Measurements from ENCODE around the gene RBM26.

GRCh38 chr13:79309690-79310089, 96.4 kb downstream of the RBM26 start:
- TF ChIP-seq CTCF (conservative IDR thresholded peaks at IDR 0.05; ENCODE audit: low read depth, low read length) (no peak), RCOR1 (IDR thresholded peaks at IDR 0.05; ENCODE audit: insufficient replicate concordance, low read length) (no peak), POLR2A (IDR thresholded peaks at IDR 0.05; ENCODE audit: low read depth, low read length) (no peak), NFE2L2 (IDR thresholded peaks at IDR 0.05; ENCODE audit: low read depth, low read length) (no peak), USF2 (IDR thresholded peaks at IDR 0.05; ENCODE audit: low read depth, low read length) (no peak), RFX5 (IDR thresholded peaks at IDR 0.05; ENCODE audit: low read depth, low read length) (no peak), MAZ (IDR thresholded peaks at IDR 0.05; ENCODE audit: borderline replicate concordance, low read depth, low read length) (no peak), SMC3 (IDR thresholded peaks at IDR 0.05; ENCODE audit: low read depth, low read length) (no peak), ELK1 (IDR thresholded peaks at IDR 0.05; ENCODE audit: borderline replicate concordance, low read depth, low read length) (no peak), BHLHE40 (IDR thresholded peaks at IDR 0.05; ENCODE audit: low read depth, low read length) (no peak), CEBPB (IDR thresholded peaks at IDR 0.05; ENCODE audit: low read depth, low read length) (no peak)

All from IMR-90 (cell line).